Neural crest cell (in vitro differentiated cells): Measurements from ENCODE around the gene GLCE. TPM values are rescaled to one million over a fixed set of nuclear protein-coding genes. Genes with fewer than 3 reads are reported as not detected.

ENCODE experiments used
- DNase-seq: peaks from one replicate; pipeline ENCODE4 v3.0.0; 2021; ENCODE audit warnings: low read depth, mixed read lengths, low spot score
- H3K27ac Mint-ChIP-seq: one replicate; pipeline ENCODE4 v1.8.0; 2021; ENCODE audit warnings: mild to moderate bottlenecking, mixed read lengths; ENCODE audit not compliant: unreplicated experiment
- H3K27me3 Mint-ChIP-seq: 2 replicates; pipeline ENCODE4 v1.8.0; 2021; ENCODE audit warnings: low read depth, mild to moderate bottlenecking, mixed read lengths
- H3K36me3 Mint-ChIP-seq: 2 replicates; pipeline ENCODE4 v1.8.0; 2021; ENCODE audit warnings: low read depth, mild to moderate bottlenecking, mixed read lengths
- H3K4me1 Mint-ChIP-seq: 2 replicates; pipeline ENCODE4 v1.8.0; 2021; ENCODE audit warnings: mixed read lengths
- H3K4me3 Mint-ChIP-seq: one replicate; pipeline ENCODE4 v1.8.0; 2021; ENCODE audit warnings: mild to moderate bottlenecking, mixed read lengths
- H3K9me3 Mint-ChIP-seq: 2 replicates; pipeline ENCODE4 v1.8.0; 2021; ENCODE audit warnings: mixed read lengths
- total RNA-seq: library from RNA; stranded (reverse); gene quantifications from 2 replicates; pipeline ENCODE4 v1.2.1, GENCODE V29; 2021
- TF ChIP-seq, protein P1 (sequence below): fragments of 200-600 bp; sonication (generic); conservative IDR thresholded peaks from 2 replicates; pipeline ENCODE4 v1.5.0; 2021; ENCODE audit warnings: antibody characterized with exemption, mild to moderate bottlenecking

GLCE gene
- total RNA-seq, 1 donor from 2014 or later = 17.8 TPM

GRCh38 chr15:69159805-69160140 lies 662 bp upstream of the GLCE start:
- TF ChIP-seq, protein P1, sequence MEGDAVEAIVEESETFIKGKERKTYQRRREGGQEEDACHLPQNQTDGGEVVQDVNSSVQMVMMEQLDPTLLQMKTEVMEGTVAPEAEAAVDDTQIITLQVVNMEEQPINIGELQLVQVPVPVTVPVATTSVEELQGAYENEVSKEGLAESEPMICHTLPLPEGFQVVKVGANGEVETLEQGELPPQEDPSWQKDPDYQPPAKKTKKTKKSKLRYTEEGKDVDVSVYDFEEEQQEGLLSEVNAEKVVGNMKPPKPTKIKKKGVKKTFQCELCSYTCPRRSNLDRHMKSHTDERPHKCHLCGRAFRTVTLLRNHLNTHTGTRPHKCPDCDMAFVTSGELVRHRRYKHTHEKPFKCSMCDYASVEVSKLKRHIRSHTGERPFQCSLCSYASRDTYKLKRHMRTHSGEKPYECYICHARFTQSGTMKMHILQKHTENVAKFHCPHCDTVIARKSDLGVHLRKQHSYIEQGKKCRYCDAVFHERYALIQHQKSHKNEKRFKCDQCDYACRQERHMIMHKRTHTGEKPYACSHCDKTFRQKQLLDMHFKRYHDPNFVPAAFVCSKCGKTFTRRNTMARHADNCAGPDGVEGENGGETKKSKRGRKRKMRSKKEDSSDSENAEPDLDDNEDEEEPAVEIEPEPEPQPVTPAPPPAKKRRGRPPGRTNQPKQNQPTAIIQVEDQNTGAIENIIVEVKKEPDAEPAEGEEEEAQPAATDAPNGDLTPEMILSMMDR = no peak
- DNase-seq = no peak
- Mint-ChIP-seq H3K27me3 (no peaks in the 10 kb centered on the region), H3K27ac (peak overlapping the region; percentile 86), H3K36me3 (no peaks in the 10 kb centered on the region), H3K9me3 (no peaks in the 10 kb centered on the region), H3K4me3 (peak overlapping the region; percentile 99), H3K4me1 (peaks cover 18% of the 10 kb centered on the region)

DNA sequence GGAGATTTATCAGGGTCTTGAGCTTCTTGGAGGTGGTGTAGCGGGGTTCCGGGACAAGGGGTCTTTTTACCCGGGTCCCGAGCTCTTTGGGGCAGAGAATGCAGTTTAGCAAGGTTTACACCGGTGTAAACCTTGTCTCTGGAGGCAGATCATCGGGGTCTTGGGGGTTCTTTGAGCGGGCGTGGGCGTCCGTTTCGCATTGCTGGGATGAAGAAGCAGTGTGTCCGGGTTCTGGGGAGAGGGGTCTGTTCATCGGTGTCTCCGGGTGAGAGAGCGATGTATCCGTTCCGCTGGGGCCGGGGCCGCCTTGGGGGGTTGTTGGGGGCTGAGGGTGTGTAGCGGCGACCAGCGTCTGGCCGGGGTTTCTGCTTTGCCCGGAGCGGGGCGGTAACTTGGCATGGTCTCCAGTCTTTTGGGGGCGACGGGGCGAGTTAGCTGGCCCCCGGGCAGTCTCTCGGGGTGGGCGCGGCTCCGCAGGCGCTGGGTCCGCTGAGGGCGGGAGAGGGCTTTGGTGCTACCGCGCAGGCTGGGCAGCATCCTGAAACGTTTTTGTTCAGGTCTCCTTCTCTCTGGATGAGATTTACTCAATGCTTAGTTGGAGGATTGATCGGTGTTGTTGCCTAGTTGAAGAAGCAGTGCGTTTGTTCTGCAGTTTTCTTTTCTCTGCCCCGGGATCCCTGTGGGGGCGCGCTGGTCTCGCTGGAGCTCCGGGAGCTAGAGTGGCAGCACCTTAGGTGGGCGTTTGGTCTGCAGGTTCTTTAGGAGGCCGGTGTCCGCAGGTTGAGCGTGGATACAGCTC lies 843 bp downstream of the GLCE start:
- Mint-ChIP-seq H3K4me3 (peak overlapping the region; percentile 99), H3K27me3 (no peaks in the 10 kb centered on the region), H3K36me3 (no peaks in the 10 kb centered on the region), H3K27ac (peak overlapping the region; percentile 93), H3K4me1 (peaks cover 27% of the 10 kb centered on the region), H3K9me3 (no peaks in the 10 kb centered on the region)
- peak; percentile 25 for DNase-seq
- TF ChIP-seq, protein P1 = no peak

DNA sequence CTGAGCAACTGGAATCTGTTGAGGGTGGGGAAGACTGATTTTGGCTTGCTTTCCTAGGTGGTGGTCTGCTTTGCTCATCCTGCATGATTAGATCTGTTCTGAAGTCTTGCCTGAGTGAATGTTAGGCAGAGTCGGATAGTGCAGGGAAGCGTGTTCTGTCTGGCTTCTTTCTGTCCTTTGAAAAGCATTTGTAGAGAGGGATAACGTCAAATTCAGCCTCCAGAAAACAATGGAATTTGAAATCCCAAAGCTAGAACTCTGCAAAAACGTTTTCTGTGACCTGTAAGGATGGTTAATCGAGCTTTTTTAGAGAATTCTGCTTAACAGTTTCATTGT lies 1.4 kb downstream of the GLCE start:
- H3K4me1 Mint-ChIP-seq = peaks cover 27% of the 10 kb centered on the region
- no peaks in the 10 kb centered on the region for H3K9me3 Mint-ChIP-seq
- TF ChIP-seq, protein P1 = no peak
- peak overlapping the region; percentile 99 for H3K4me3 Mint-ChIP-seq
- H3K36me3 Mint-ChIP-seq = no peaks in the 10 kb centered on the region
- no peak overlapping the region for H3K27ac Mint-ChIP-seq
- H3K27me3 Mint-ChIP-seq = no peaks in the 10 kb centered on the region
- DNase-seq = no peak

GRCh38 chr15:69163141-69163669 lies 2.8 kb downstream of the GLCE start:
- Mint-ChIP-seq H3K27me3 (no peaks in the 10 kb centered on the region), H3K4me3 (peak overlapping the region; percentile 24), H3K4me1 (peaks cover 27% of the 10 kb centered on the region), H3K9me3 (no peaks in the 10 kb centered on the region), H3K36me3 (no peaks in the 10 kb centered on the region), H3K27ac (no peak overlapping the region)
- TF ChIP-seq, protein P1 = no peak
- DNase-seq = no peak

- Mint-ChIP-seq H3K9me3 (no peaks in the 10 kb centered on the region), H3K36me3 (peaks cover 2% of the 10 kb centered on the region), H3K27me3 (no peaks in the 10 kb centered on the region), H3K4me1 (peaks cover 19% of the 10 kb centered on the region), H3K4me3 (peak overlapping the region; percentile 27), H3K27ac (no peak overlapping the region)
- TF ChIP-seq, protein P1 = no peak
- no peak for DNase-seq
These were observed 4.6 kb downstream of the GLCE start for GRCh38 chr15:69164807-69165636.
